Right cardiac atrium (tissue), 5 donors: Measurements from ENCODE around the gene ECI1. TPM values are rescaled to one million over a fixed set of nuclear protein-coding genes. Genes with fewer than 3 reads are reported as not detected.
A peak's percentile ranks its signal among the peaks of the same experiment; 100 is the strongest.

ENCODE experiments used
- ATAC-seq, 2 donors: fragments of 200-7000 bp; cut with Tn5 transposase; one replicate each; pipeline versions ENCODE4 v1.8.0 to v1.9.1; 2020; ENCODE audit warnings: moderate library complexity in 2 of 2, mild to moderate bottlenecking in 1 of 2
- DNase-seq, 3 donors: peaks; one replicate each; pipeline ENCODE4 v3.0.0-alpha.2; 2020
- H3K27ac ChIP-seq: one replicate; pipeline ENCODE4 v1.5.1; 2013; ENCODE audit warnings: mild to moderate bottlenecking, low read length, control low read depth, moderate library complexity
- H3K27me3 ChIP-seq: one replicate; pipeline ENCODE4 v1.6.1; 2013; ENCODE audit not compliant: control insufficient read depth, insufficient read depth
- H3K4me1 ChIP-seq: one replicate; pipeline ENCODE4 v1.6.1; 2013; ENCODE audit warnings: low read length; ENCODE audit not compliant: control insufficient read depth, insufficient read depth
- H3K4me3 ChIP-seq: one replicate; pipeline ENCODE4 v1.5.1; 2013; ENCODE audit warnings: low read length, control low read depth
- H3K9me3 ChIP-seq: one replicate; pipeline ENCODE4 v1.6.1; 2013; ENCODE audit warnings: low read length; ENCODE audit not compliant: control insufficient read depth
- WGBS: extraction: QIAGEN DNeasy Blood & Tissue Kit; methylation state at CpG from one replicate; pipeline ENCODE4 v1.1.7; 2013; 5-methylcytosine and 5-hydroxymethylcytosine counted together
- intact Hi-C, 4 donors: fragments of 100-400 bp; cut with DNase I; formaldehyde crosslinking; loops; one replicate each; pipeline versions ENCODE4 v1.11.0 to v1.14.0; 2022 to 2023
- polyA plus RNA-seq: library from polyadenylated mRNA; stranded (reverse); fragments of 200-250 nt; gene quantifications from one replicate; pipeline ENCODE4 v1.2.3, GENCODE V29; 2013
- total RNA-seq, 4 donors: library from RNA; stranded (reverse); fragmentation: NEBNext Ultra II Directional; extraction: Animal tissue kit (Norgen Biotek cat#: 25700); gene quantifications; one replicate each; pipeline ENCODE4 v1.2.1, GENCODE V29; 2021
- donor health status: healthy with polysubstance abuse.
- donor health status: DM: no; HTN: yes; CAD: no.
- donor health status: DM: no; HTN: no; CAD: no.
- donor health status: DM: no; HTN: yes; CAD: no; lungs with severe emphysema.
- donor health status: DM: yes; HTN: yes; CAD: no.

Gene ECI1
- total and polyA plus RNA-seq, 5 donors = 110 to 166 (median 126) TPM

GRCh38 chr16:2198283-2198682, 53.1 kb downstream of the ECI1 start:
- ATAC-seq (no peak), DNase-seq (no peak)
- no peaks in the 10 kb centered on the region for H3K27me3 ChIP-seq
- intact Hi-C loops = no loop called here
- H3K4me3 ChIP-seq = no peak overlapping the region
- H3K9me3 ChIP-seq = no peaks in the 10 kb centered on the region
- H3K27ac ChIP-seq = no peak overlapping the region
- 61% methylated on average over 4 of the region's 4 CpGs for WGBS
- no peaks in the 10 kb centered on the region for H3K4me1 ChIP-seq

GRCh38 chr16:2197765-2198164, 53.6 kb downstream of the ECI1 start:
- DNase-seq = no peak
- intact Hi-C loops = no loop called here
- Histone ChIP-seq H3K4me3 (no peak overlapping the region), H3K9me3 (no peaks in the 10 kb centered on the region), H3K4me1 (no peaks in the 10 kb centered on the region), H3K27ac (no peak overlapping the region), H3K27me3 (no peaks in the 10 kb centered on the region)
- 84% methylated on average over 6 of the region's 6 CpGs for WGBS
- ATAC-seq = no peak

GRCh38 chr16:2196981-2197511, 54.3 kb downstream of the ECI1 start:
- 21% methylated on average over 32 of the region's 32 CpGs for WGBS
- no peak overlapping the region for H3K27ac ChIP-seq
- no peaks in the 10 kb centered on the region for H3K4me1 ChIP-seq
- intact Hi-C loops = no loop called here
- no peak for DNase-seq
- H3K27me3 ChIP-seq = no peaks in the 10 kb centered on the region
- H3K9me3 ChIP-seq = no peaks in the 10 kb centered on the region
- peak overlapping the region; percentile 67 for H3K4me3 ChIP-seq
- ATAC-seq = no peak

GRCh38 chr16:2196162-2196980, 55.0 kb downstream of the ECI1 start, which contains the start of gene CASKIN1:
Gene CASKIN1 (minus strand): TSS chr16:2196605. CDS start chr16:2196432, 173 bp downstream.
- DNase-seq (no peak), ATAC-seq (no peak)
- H3K27me3 ChIP-seq = no peaks in the 10 kb centered on the region
- H3K9me3 ChIP-seq = no peaks in the 10 kb centered on the region
- intact Hi-C loops = no loop called here
- H3K4me1 ChIP-seq = no peaks in the 10 kb centered on the region
- peak within 1 kb of the TSS; percentile 67 for H3K4me3 ChIP-seq
- 1% methylated on average over 107 of the region's 129 CpGs for WGBS
- H3K27ac ChIP-seq = no peak within 1 kb of the TSS

GRCh38 chr16:2195322-2196161, 55.8 kb downstream of the ECI1 start:
- Histone ChIP-seq H3K27ac (no peak overlapping the region), H3K4me1 (no peaks in the 10 kb centered on the region), H3K27me3 (no peaks in the 10 kb centered on the region), H3K9me3 (no peaks in the 10 kb centered on the region), H3K4me3 (peak overlapping the region; percentile 67)
- no peak for DNase-seq
- ATAC-seq = no peak
- WGBS = 7% methylated on average over 49 of the region's 49 CpGs
- intact Hi-C loops = no loop called here

GRCh38 chr16:2194852-2195321, 56.5 kb downstream of the ECI1 start:
- no peak for DNase-seq
- H3K4me1 ChIP-seq = no peaks in the 10 kb centered on the region
- no peaks in the 10 kb centered on the region for H3K27me3 ChIP-seq
- no peak overlapping the region for H3K27ac ChIP-seq
- intact Hi-C loops = no loop called here
- peak in 1 of 2 donors; percentile 17 for ATAC-seq
- no peak overlapping the region for H3K4me3 ChIP-seq
- WGBS = 36% methylated on average over 10 of the region's 10 CpGs
- H3K9me3 ChIP-seq = no peaks in the 10 kb centered on the region

- Histone ChIP-seq H3K9me3 (no peaks in the 10 kb centered on the region), H3K4me3 (no peak overlapping the region), H3K4me1 (no peaks in the 10 kb centered on the region), H3K27ac (no peak overlapping the region), H3K27me3 (no peaks in the 10 kb centered on the region)
- WGBS = 68% methylated on average over 16 of the region's 16 CpGs
- no peak for DNase-seq
- ATAC-seq = no peak
- intact Hi-C loops = no loop called here
Measured at GRCh38 chr16:2194166-2194834, 57.1 kb downstream of the ECI1 start.

GRCh38 chr16:2191446-2191706, 60.0 kb downstream of the ECI1 start:
- Histone ChIP-seq H3K4me1 (no peaks in the 10 kb centered on the region), H3K27me3 (no peaks in the 10 kb centered on the region), H3K4me3 (no peak overlapping the region), H3K9me3 (no peaks in the 10 kb centered on the region), H3K27ac (no peak overlapping the region)
- ATAC-seq (peak; percentile 46 to 47), DNase-seq (peak in 1 of 3 donors; percentile 78)
- intact Hi-C loops = no loop called here
- 60% methylated on average over 11 of the region's 11 CpGs for WGBS

- Histone ChIP-seq H3K4me3 (no peak overlapping the region), H3K27me3 (no peaks in the 10 kb centered on the region), H3K4me1 (no peaks in the 10 kb centered on the region), H3K27ac (no peak overlapping the region), H3K9me3 (no peaks in the 10 kb centered on the region)
- ATAC-seq (peak in 1 of 2 donors; percentile 2), DNase-seq (no peak)
- WGBS = 62% methylated on average over 25 of the region's 25 CpGs
- intact Hi-C loops = no loop called here
Measured at GRCh38 chr16:2190659-2191445, 60.5 kb downstream of the ECI1 start.

- DNase-seq (no peak), ATAC-seq (no peak)
- WGBS = 83% methylated on average over 24 of the region's 24 CpGs
- Histone ChIP-seq H3K4me3 (no peak overlapping the region), H3K27me3 (no peaks in the 10 kb centered on the region), H3K9me3 (no peaks in the 10 kb centered on the region), H3K4me1 (no peaks in the 10 kb centered on the region), H3K27ac (no peak overlapping the region)
- intact Hi-C loops = no loop called here
Measured at GRCh38 chr16:2190002-2190658, 61.3 kb downstream of the ECI1 start.
